HG03103 (cell line): ENCODE measurements around the gene OPRL1.

Experiments
- ATAC-seq: cut with Tn5 transposase; IDR thresholded peaks from one replicate; pipeline ENCODE4 v1.9.1; 2021; ENCODE audit warnings: low read depth; ENCODE audit not compliant: unreplicated experiment

Gene OPRL1

DNA sequence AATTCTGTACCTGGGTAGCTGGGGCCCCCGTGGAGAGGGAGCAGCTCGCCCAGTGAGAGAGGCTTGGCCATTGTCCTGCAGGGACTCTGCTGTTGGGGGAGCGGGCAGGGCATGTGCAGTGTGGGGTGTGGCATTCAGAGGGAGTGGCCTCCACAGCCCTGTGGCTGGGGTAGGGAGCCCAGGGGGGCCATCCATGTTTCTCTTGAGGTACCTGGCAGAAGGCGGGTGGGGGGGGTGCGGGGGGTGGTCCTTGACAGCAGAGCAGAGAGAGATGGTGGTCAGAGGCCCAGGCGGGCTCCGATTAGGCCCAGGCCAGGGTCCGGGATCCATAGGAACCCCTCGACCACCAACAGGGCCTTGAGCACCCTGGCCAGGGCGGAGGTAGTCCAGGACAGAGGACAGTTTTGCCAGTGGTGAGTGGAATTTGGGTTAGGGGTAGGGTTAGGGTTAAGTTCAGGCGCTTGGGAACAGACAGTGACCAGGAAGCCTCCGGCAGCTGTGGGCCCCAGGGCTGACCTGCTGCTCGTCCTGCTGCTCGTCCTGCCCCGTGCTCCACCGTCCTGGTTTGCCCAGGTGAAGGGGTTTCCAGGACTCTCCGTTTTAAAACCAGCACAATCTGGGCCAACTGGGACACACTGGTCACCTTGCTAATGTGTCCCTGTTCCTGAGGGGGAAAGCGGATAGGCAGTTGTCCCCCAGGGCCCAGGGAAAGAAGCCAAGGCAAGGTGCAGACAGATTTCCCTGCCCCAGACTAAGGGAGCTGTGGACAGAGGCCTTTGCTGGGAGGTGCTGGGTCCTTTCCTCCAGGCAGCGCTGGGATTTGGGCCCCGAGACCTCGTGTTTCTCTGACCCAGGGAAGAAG lies 59.5 kb downstream of the OPRL1 start:
- no peak for ATAC-seq

DNA sequence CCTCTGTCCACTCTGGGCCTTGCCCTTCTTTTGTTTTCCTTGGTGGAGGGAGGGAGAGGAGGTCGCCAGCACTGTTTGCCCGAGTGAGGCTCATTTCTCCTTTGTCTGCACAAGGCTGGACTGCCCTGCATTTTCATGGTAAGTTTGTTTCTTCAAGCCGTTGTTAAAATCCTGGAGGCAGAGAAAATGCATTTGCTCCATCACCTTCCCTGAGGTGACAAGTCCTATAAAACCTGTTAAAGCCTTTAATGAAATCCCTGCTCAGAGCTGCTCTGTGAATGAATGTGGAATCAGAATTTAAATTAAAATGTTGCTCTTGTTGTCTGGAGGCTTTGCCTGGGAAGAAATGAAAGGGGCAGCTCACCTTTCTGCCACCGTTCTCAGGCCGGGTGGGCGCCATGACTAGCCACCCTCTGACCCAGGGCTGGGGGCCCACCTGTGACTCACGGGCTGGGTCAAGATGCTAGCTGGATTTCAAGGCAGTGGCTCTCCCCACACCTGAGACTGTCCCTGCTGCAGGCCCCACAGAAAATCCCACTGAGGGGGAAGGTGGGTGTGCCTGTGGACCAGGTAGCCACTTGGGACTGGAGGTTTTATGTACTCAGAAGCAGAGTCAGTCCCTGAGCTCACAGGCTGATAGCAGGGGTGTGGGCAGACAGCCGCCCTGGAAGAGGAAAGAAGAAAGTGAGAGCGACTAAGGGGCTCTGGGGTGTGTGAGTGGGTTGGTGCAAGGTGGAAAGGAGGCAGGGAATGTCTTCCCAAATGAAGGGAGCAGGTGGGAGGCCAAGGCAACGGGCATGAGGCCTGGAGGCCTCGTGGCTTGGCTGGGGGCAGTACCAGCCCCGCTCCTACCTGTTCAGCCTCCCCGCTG lies 60.4 kb downstream of the OPRL1 start:
- no peak for ATAC-seq

DNA sequence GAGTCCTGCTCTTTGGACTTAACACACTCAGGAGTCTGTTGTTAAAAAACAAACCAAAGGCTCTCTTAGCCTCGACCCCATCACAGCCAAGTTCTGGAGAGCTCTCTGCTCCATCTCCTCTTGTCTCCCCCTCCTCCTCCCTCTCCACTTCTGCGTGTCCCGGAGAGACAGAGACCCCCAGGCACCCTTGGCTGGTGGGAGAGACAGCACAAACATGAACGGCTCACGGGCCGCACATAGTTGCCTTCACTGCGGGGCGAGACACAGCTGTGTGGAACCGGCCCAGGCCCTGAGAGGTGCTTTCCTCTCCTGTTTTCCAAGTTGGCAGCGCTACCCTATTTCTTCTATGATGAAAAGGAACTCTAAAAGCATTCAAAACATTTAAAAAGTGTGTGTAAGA lies 61.1 kb downstream of the OPRL1 start:
- ATAC-seq: no peak

DNA sequence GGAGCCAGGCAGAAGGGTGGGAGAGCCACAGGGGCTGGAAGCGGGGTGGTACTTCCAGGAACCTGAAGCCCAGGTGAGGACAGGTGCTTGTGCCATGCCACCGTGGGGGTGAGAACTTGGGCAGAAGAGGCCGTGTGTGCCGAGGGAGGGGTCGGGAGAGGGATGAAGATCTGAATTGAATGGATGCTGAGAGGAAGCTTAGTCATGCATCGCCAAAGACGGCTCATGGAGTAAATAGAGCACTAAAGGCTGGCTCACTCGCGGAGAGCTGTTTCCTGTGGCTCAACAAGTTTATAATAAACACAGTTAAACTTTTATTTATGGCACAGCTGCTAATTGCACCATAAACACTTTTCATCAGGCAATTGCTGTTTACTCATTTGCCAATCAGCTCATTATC lies 62.7 kb downstream of the OPRL1 start:
- no peak for ATAC-seq

DNA sequence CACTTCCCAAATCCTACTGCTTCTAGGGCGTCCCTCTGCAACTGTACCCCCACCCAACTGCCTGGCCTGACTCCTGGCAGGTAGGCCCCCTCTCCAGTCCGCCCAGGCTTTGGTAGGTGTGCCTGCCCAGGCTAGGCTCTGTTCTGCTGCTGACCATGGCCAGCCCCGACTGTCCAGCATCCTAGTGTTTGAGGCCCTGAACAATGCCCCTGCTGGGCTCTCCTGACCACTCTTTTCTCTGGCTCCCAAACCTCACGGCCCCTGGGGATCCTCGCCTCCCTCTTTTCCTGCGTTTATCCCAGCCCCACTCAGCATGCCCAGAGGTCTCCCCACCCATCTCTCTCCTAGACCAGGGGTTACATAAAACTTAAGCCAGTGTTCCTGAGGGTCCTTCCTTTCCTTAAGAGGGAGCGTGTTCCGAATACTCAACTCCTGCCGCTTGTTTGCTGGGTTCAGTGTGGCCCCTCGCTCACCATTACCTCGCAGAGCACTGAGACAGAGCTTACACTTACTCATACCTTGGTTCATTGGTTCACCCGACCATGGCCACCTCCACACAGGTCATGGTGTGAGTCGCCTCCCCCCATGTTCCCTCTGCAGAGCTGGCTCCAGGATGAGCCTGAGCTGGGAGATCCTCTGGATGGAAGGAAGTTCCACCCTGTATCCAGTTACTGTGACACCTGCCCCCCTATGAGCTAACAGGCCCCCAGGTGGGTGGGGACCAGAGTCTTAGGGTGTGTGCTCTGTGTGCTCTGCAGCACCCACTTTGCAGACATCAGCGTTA lies 63.3 kb downstream of the OPRL1 start:
- ATAC-seq: no peak

DNA sequence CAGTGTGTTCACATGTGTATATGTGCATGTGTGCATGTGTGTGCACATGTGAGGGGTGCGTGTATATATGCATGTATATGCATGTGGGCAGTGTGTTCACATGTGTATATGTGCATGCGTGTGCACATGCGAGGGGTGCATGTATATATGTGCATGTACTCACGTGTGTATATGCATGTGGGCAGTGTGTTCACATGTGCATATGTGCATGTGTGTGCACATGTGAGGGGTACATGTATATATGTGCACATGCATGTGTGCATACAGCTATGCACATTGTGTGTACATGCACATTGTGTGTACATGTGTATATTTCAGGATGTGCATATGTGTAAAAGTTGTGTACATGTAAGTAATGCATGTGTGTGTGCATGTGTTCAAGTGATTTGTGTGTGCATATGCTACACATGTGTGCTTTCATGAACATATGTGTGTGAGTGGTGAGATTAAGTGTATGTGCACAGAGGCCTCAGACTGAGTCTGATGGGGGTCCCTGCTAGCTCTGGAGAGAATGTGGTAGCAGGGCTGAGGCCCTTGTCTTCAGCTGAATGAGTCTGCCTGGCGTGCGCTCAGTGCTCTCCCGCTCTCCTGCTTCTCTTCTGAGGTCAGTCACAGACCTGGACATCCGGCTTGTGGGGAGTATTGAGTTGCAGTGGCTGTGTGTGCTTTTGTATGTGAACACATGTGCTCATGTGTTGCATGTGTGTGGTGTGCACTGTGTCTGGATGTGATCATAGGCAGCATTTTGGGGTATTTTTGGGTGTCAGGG lies 64.4 kb downstream of the OPRL1 start:
- ATAC-seq: no peak

DNA sequence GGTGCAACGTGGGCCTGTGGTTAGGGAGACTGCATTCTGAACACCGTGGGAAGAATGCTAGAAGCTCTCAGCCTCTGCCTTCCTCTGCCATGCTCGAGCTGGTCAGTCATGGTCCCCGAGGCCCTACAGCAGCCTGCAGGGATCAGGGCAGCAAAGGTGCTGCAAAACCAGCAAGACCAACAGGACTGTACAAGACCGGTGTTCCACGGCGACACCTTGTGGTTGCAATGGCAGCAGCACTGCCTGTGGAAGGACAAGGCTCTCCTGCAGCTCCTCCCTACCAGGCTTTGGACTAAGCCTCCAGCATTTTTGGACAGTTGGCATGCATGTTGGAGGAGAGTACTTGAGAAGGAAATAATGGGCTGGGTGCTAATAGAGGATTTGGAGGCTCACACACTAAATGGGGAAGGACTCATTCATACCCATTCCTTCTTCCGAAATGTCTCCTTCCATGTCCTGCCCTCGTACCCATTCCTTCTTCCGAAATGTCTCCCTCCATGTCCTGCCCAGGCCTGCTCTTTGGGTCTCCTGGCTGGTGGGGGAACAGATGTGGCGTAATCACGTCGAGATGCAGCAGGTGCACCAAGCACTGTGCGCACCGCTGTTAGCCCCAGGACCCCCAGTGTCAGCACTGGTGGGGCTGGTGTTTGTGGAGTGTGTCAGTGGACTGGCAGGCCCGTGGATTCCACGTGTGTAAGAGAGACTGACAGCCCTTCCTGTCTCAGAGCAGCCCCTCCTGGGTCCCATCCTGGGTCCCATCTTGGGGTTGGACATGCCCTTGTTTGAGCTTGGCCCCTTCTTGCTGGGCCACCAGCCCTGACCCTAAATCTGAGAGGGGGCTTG lies 65.8 kb downstream of the OPRL1 start:
- no peak for ATAC-seq

DNA sequence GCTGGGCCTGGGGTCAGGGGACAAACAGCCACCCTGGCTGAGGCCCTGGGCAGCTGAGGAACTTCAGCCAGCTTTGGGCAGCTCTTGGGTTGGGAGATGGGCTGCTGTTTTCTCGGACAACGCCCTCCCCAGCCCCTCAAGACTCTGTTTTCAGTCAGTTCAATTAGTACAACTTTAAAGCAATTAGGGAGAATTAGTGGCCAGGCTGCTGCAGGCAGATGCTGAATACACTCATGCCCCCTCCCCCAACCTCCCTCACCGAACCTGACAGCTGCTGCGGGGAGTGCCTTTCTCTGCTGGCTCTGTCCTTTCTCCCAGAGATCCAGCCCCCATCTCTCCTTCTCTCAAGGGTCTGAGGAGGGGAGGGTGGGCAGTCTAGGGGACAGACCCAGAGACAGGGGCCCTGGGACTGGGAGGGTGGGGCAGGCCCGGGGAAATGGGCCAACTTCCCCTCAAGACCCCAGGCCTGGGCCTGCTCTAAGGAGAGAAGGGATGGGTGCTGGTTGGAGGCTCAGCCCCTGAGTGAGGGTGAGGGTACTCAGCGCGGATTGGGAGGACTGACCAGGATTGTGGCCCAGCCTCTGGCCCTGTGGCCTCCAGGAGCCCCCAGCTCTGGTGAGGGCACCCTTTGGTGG lies 66.5 kb downstream of the OPRL1 start:
- ATAC-seq: no peak

DNA sequence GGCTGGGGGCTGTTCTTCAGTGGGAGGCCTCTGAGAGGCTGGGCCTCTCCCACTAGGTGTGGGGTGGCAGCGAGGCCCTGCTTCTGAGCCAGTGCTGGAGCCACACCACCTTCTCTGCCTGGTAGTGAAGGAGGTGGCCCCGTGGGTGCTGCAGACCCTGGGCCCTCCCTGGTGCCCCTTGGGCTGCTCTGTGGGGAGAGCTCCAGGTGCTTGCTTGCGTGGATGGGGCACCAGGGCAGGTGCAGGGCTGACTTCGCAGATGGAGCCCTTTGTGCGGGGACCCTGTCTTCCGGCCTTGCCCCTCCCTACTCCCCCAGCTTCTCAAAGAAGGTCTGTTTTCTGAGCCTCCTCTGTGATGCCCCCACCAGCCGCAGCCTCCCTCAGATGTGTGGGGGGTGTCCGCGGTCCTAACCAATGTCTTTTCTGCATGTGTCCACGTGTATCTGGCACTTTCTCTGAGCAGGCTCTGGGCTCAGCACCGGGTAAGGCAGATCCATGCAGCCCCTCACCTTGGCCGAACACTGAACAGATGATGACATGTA lies 67.1 kb downstream of the OPRL1 start:
- ATAC-seq: no peak

DNA sequence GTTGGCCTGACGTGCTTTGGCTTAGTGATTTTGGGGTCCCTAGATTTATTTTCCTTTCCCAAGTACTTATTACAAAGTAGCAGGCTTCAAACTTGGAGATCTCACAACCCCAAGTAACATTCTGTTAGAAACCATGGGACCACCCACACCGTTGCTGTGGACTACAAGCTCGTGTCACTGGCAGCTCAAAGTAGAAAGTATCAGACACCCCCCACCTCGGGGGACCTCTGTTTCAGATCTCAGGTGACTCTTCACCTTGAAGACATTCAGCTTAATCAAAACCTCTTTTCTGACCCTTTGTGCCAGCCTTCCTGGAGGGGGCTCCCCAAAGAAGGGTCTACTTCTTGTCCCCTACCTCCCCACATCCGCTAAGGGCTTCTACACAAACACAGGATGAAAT lies 68.7 kb downstream of the OPRL1 start:
- no peak for ATAC-seq

DNA sequence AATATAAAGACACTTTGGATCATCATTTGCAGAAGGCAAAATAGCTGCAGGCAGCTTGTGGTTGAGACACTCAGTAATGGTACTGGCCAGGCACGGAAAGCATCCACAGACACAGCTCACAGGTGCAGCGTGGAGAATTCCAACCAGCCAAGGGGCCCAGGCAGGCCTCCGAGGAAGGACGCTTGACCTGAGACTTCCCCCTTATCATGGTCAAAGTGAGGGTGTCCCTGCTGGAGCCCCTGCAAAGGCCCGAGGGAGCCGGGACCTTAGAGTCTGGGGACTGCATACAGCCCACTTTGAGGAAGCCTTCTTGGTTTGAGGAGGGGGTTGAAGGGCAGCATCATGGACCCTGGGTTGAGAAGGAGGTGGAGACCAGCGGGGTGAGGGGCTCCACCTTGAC lies 69.3 kb downstream of the OPRL1 start:
- ATAC-seq: no peak

DNA sequence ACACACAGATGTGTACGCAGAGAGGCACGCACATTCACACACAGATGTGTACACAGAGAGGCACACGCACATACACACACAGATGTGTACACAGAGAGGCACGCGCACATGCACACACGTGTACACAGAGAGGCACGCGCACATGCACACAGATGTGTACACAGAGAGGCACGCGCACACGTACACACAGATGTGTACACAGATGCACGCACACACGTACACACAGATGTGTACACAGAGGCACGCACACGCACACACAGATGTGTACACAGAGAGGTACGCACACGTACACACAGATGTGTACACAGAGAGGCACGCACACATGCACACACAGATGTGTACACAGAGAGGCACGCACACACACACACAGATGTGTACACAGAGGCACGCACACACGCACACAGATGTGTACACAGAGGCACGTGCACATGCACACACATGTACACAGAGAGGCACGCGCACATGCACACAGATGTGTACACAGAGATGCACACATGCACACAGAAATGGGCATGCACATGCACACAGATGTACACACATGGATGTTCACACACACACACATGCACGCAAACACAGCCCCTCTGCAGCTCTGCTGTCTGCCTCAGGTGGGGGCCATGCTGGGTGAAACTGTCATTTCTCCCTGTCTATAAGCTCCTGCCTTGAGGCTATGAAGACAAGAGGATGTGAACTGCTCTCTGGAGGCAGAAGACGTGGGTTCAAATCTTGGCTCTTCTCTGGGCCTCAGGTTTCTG lies 70.1 kb downstream of the OPRL1 start:
- ATAC-seq: no peak
